ENCODE results near the gene BAG5.

BAG5 gene

DNA sequence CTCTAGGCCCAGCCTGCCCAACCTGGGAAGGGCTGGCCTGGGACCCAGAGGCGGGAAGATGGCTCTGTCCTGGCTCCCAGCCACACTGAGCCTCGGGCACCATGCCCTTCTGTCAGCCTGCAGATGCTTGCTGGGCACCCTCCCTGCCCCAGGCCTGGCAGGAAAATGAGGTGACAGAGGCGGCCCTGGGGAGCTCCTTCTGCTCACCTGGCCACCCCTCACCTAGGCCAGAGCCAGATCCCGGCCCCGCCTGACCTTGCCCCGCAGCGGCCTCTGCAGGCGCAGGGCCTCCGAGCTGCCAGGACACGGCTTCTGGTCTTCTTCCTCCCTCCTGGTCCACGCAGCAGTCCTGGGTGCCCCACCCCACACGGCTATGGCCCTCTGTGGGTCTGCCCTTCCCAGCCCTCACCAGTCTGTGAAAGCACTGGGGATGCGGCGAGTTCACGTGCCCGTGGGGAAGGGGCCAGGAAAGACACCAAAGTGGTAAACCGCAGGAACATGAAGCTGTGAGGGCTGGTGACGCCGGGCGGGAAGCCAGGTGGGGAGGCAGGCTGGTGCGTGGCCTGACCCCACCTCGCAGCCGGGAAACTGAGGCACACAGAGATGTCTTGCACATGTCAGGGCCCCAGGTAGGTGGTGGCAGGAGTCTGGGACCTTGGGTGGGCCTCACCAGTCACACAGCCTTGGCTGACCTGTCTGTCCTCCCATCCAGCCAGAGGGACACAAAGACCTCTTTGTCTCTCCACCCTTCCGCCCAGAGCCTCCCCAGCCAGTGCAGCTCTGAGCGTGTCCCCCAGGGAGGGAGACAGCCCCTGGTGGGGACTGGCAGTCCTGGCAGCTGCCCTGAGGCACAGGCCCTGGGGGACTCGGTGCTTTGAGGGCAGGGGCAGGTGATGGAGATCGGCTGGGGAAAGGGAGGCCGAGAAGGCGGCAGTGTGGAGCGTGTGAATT lies 12.8 kb downstream of the BAG5 start:
- in situ Hi-C loops (cut with HindIII; ENCODE audit: low pct_ligation_motif_present, low sequenced_read_pairs), result no loop called here
- H3K27ac ChIP-seq, result no peak overlapping the region

DNA sequence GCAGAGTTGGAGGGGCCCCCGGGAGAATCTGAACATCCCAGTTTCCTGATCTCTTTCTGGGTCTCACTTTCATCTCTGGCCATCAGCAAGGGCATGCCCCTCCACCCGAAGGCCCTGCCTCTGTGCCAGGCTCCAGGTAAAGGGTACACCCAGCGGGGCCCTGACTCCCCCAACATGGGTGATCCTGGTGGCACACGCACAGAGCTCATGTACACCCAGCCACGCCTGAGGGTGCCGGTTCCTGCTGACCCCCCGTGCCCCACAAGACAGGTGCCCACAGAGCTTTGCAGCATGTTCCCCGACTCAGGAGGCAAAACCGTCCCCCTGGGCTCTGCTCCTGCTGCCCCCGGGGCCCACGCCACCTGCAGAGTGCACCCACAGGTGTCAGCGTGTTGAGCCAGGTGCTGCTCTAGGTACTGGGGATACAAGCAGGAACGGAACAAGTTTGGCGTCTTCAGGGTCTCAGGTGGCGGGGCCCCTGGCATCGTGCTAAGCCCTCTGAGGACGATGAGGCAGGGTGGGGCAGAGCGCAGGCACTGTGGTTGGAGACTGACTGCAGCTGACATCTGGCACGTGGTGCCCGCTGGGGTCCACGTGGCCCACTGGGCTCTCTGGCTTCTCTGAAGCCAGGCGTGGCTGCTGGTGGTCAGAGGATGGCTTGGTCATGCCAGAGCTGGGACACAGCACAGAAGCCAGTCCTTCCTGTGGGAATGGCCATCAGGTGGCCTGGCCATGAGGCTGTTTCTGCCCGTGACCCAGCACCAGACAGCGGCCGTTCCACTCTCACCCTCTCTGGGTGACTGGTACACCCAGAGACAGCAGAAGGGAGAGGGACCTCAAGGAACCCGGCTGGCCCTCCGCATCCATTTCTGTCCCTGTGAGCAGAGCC lies 13.8 kb downstream of the BAG5 start:
- Histone ChIP-seq H3K27ac (no peak overlapping the region), H3K27me3 (replicated peaks) (no peaks in the 10 kb centered on the region), H3K36me3 (replicated peaks) (no peaks in the 10 kb centered on the region), H3K4me3 (ENCODE audit: low read depth, low read length) (no peak overlapping the region)
- no peak for DNase-seq
- in situ Hi-C loops (cut with HindIII; ENCODE audit: low pct_ligation_motif_present, low sequenced_read_pairs), result no loop called here
- TF ChIP-seq, protein P1, sequence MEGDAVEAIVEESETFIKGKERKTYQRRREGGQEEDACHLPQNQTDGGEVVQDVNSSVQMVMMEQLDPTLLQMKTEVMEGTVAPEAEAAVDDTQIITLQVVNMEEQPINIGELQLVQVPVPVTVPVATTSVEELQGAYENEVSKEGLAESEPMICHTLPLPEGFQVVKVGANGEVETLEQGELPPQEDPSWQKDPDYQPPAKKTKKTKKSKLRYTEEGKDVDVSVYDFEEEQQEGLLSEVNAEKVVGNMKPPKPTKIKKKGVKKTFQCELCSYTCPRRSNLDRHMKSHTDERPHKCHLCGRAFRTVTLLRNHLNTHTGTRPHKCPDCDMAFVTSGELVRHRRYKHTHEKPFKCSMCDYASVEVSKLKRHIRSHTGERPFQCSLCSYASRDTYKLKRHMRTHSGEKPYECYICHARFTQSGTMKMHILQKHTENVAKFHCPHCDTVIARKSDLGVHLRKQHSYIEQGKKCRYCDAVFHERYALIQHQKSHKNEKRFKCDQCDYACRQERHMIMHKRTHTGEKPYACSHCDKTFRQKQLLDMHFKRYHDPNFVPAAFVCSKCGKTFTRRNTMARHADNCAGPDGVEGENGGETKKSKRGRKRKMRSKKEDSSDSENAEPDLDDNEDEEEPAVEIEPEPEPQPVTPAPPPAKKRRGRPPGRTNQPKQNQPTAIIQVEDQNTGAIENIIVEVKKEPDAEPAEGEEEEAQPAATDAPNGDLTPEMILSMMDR (IDR thresholded peaks at IDR 0.05; ENCODE audit: low read depth, low read length, missing control alignments), result no peak

More for the DNA sequence above, 12.8 kb downstream of the BAG5 start:
- no peaks in the 10 kb centered on the region for H3K36me3 ChIP-seq (replicated peaks)
- TF ChIP-seq, protein P1 (IDR thresholded peaks at IDR 0.05; ENCODE audit: low read depth, low read length, missing control alignments), result peak; percentile 9
- no peak for DNase-seq
- H3K27me3 ChIP-seq (replicated peaks), result no peaks in the 10 kb centered on the region
- H3K4me3 ChIP-seq (ENCODE audit: low read depth, low read length), result no peak overlapping the region

DNA sequence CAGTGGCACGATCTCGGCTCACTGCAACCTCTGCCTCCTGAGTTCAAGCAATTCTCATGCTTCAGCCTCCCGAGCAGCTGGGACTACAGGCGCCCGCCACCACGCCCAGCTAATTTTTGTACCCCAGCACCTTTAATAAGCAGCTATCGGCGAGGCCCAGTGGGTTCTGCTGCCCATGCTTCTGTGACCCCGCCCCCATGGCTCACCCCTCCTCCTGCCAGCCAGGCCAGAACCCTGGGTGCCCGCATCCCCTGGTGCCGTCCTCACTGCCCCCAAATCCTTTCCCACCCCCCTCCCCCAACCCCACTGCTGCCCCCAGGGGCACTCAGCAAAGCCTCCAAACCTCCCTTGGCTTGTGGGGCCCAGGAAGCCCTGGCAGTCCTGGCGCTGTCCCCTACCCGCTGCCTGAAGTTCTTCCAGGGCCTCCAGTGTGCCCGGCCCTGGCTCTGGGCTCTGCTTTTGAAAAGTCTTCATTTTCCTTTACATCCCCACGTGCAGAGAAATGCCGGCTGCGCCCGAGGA lies 14.5 kb downstream of the BAG5 start:
- Histone ChIP-seq H3K27me3 (replicated peaks) (no peaks in the 10 kb centered on the region), H3K27ac (no peak overlapping the region), H3K36me3 (replicated peaks) (no peaks in the 10 kb centered on the region), H3K4me3 (ENCODE audit: low read depth, low read length) (no peak overlapping the region)
- in situ Hi-C loops (cut with HindIII; ENCODE audit: low pct_ligation_motif_present, low sequenced_read_pairs), result no loop called here
- TF ChIP-seq, protein P1 (IDR thresholded peaks at IDR 0.05; ENCODE audit: low read depth, low read length, missing control alignments), result no peak
- DNase-seq, result no peak

DNA sequence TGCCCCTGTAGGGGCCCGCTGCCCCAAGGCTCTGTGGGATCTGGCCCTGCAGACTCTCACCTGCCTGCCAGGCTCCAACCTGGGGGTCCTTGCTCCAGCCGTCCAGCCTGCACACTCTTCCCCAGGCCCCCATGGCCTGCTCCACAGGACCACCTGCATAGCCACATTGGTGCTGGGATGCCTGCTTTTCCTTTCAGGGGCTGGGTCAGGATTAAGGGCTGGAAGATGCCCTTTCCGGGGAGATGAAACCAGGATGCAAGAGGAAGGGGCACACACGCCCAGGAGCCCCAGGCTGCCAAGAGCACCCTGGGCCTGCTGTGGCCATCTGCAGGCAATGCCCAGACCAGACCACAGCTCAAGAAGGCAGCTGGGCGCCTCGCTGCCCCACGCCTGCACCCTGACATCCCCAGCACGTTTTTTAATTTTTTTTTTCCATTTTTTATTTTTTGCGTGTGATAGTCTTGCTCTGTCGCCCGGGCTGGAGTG lies 15.0 kb downstream of the BAG5 start:
- Histone ChIP-seq H3K27me3 (replicated peaks) (no peaks in the 10 kb centered on the region), H3K27ac (no peak overlapping the region), H3K4me3 (ENCODE audit: low read depth, low read length) (no peak overlapping the region), H3K36me3 (replicated peaks) (no peaks in the 10 kb centered on the region)
- TF ChIP-seq, protein P1 (IDR thresholded peaks at IDR 0.05; ENCODE audit: low read depth, low read length, missing control alignments), result no peak
- in situ Hi-C loops (cut with HindIII; ENCODE audit: low pct_ligation_motif_present, low sequenced_read_pairs), result no loop called here
- DNase-seq, result no peak

DNA sequence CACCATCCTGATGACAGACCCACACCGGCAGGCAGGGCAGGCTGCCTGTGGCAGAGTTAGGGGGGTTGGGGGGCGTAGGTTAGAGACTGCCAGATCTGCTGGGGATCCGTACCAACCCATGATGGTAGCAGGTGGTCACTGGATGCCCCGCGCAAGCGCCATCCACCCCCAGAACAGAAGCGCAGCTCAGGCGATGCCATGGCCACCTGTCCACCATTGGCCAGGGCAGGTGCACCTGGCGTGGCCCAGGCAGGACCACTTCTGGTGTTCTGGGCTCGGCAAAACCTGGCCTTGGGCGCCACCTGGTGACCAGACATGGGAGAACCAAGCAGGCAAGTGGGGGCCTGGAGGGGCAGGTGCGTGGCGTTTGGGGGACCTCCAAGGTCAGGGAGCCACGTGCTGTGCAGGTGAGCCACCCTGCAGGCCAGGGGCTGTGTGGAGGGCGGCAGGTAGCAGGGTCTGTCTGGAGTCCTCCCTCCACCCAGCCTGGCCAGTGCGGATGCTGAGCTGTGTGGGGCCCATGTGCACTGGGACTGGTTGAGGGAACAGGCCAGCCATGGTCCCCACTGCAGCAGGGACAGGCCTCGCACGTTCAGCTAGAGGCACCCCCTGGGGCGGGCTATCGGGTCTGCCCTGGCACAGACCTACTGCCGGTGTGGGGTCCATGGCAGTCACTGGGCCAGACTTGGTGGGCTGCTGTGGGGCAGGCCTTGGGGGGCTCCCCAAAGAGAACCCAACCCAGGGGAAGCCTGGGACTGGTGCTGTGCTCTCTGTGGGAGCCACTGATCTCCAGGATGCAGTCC lies 15.6 kb downstream of the BAG5 start:
- Histone ChIP-seq H3K27me3 (replicated peaks) (no peaks in the 10 kb centered on the region), H3K27ac (no peak overlapping the region), H3K4me3 (ENCODE audit: low read depth, low read length) (no peak overlapping the region), H3K36me3 (replicated peaks) (no peaks in the 10 kb centered on the region)
- DNase-seq, result peak; percentile 32
- TF ChIP-seq, protein P1 (IDR thresholded peaks at IDR 0.05; ENCODE audit: low read depth, low read length, missing control alignments), result peak; percentile 93
- in situ Hi-C loops (cut with HindIII; ENCODE audit: low pct_ligation_motif_present, low sequenced_read_pairs), result no loop called here

Measured in brain microvascular endothelial cell (primary cell).